Esophagus muscularis mucosa (tissue), 4 donors: Measurements from ENCODE around the gene MED14. TPM values are rescaled to one million over a fixed set of nuclear protein-coding genes. Genes with fewer than 3 reads are reported as not detected.

ENCODE experiments used
- DNase-seq: peaks from one replicate; pipeline ENCODE4 v3.0.0-alpha.2; 2017; ENCODE audit errors: extremely low spot score
- H3K27ac ChIP-seq, 4 donors: fragments of 200-600 bp; sonication (generic); replicated peaks in 1 of 4; 1 replicate in 3 of 4; 2 replicates in 1 of 4; pipeline ENCODE4 v1.5.1; 2016 to 2019; ENCODE audit warnings: mild to moderate bottlenecking in 1 of 4
- H3K27me3 ChIP-seq, 4 donors: fragments of 200-600 bp; sonication (generic); one replicate each; pipeline versions ENCODE4 v1.5.1 to v1.6.0; 2016 to 2019
- H3K36me3 ChIP-seq, 4 donors: fragments of 200-600 bp; sonication (generic); one replicate each; pipeline ENCODE4 v1.5.1; 2016 to 2019
- H3K4me1 ChIP-seq, 4 donors: fragments of 200-600 bp; sonication (generic); one replicate each; pipeline ENCODE4 v1.5.1; 2016 to 2019
- H3K4me3 ChIP-seq, 4 donors: fragments of 200-600 bp; sonication (generic); 1 replicate in 2 of 4; 2 replicates in 2 of 4; pipeline ENCODE4 v1.5.1; 2016 to 2019; ENCODE audit warnings: mild to moderate bottlenecking in 4 of 4, moderate library complexity in 1 of 4
- H3K9me3 ChIP-seq, 4 donors: fragments of 200-600 bp; sonication (generic); 1 replicate in 3 of 4; 2 replicates in 1 of 4; pipeline ENCODE4 v1.5.1; 2016 to 2019
- EP300 ChIP-seq: sonication (generic); formaldehyde crosslinking; IDR thresholded peaks from one replicate; pipeline ENCODE4 v1.6.1; 2017; ENCODE audit warnings: antibody characterized with exemption
- POLR2A ChIP-seq: fragments of 450-650 bp; IDR thresholded peaks from one replicate; pipeline ENCODE4 v1.6.1; 2017; ENCODE audit warnings: antibody characterized with exemption, moderate library complexity, mild to moderate bottlenecking, low read depth
- POLR2AphosphoS5 ChIP-seq, 2 donors: sonication (generic); formaldehyde crosslinking; IDR thresholded peaks; one replicate each; pipeline ENCODE4 v1.6.1; 2017; ENCODE audit warnings: antibody characterized with exemption in 2 of 2
- WGBS: methylation state at CpG from one replicate; pipeline ENCODE4 v1.1.5; 2018; 5-methylcytosine and 5-hydroxymethylcytosine counted together
- intact Hi-C: fragments of 100-400 bp; cut with DNase I; formaldehyde crosslinking; loops from one replicate; pipeline ENCODE4 v1.15.1; 2023
- total RNA-seq, 4 donors: library from RNA; depleted of rRNA; stranded (reverse); fragments of >200 nt; gene quantifications; one replicate each; pipeline versions ENCODE4 v1.1.0 to v1.2.1, GENCODE V29; 2016
- TF ChIP-seq, protein P1 (sequence below), 3 experiments: fragments of 200-600 bp in 2 of 3; fragments of 450-650 bp in 1 of 3; sonication (generic) in 2 of 3; IDR thresholded peaks; one replicate each; pipeline ENCODE4 v1.5.1; 2017 to 2019; ENCODE audit warnings: antibody characterized with exemption in 3 of 3, mild to moderate bottlenecking in 2 of 3, moderate library complexity in 1 of 3

Gene MED14
- total RNA-seq, 4 donors from 2014 or later, result 20.0 to 29.9 (median 24.3) TPM

DNA sequence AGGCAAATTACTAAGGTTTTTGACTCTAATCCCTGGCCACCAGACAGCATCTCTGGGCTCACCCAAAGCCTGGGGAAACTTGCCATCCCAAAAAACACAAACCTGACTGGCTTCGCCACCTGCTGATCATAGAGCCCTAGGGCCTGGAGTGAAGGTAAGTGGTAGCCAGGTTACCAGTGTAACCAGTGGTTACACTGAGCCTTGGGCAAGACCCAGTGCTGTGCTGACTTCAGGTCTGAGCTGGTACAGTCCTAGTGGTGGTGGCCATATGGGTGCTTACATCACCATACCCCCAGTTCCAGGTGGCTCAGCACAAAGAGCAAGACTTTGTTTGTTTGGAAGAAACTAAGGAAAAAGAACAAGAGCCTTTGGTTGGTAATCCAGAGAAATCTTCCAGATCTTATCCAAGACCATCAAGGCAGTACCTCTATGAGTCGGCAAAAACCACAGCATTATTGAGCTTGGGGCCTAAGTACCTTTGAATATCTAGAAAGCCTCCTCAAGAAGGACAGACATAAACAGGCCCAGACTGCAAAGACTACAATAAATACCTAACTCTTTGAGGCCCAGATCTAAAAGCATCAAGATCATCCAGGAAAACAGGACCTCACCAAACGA, 13.7 kb downstream of the MED14 start:
- Histone ChIP-seq H3K4me3 (no peak overlapping the region), H3K9me3 (no peaks in the 10 kb centered on the region), H3K36me3 (peaks cover 0 to 12% (median 9%) of the 10 kb centered on the region in 4 donors), H3K27me3 (no peaks in the 10 kb centered on the region), H3K4me1 (no peaks in the 10 kb centered on the region), H3K27ac (no peak overlapping the region)
- 90% methylated on average over 2 of the region's 3 CpGs for WGBS
- intact Hi-C loops, result no loop called here
- TF ChIP-seq POLR2A (no peak), EP300 (no peak), POLR2AphosphoS5 (IDR thresholded peaks at IDR 0.05) (no peak)
- TF ChIP-seq, protein P1, sequence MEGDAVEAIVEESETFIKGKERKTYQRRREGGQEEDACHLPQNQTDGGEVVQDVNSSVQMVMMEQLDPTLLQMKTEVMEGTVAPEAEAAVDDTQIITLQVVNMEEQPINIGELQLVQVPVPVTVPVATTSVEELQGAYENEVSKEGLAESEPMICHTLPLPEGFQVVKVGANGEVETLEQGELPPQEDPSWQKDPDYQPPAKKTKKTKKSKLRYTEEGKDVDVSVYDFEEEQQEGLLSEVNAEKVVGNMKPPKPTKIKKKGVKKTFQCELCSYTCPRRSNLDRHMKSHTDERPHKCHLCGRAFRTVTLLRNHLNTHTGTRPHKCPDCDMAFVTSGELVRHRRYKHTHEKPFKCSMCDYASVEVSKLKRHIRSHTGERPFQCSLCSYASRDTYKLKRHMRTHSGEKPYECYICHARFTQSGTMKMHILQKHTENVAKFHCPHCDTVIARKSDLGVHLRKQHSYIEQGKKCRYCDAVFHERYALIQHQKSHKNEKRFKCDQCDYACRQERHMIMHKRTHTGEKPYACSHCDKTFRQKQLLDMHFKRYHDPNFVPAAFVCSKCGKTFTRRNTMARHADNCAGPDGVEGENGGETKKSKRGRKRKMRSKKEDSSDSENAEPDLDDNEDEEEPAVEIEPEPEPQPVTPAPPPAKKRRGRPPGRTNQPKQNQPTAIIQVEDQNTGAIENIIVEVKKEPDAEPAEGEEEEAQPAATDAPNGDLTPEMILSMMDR (IDR thresholded peaks at IDR 0.05), result no peak
- DNase-seq, result no peak

DNA sequence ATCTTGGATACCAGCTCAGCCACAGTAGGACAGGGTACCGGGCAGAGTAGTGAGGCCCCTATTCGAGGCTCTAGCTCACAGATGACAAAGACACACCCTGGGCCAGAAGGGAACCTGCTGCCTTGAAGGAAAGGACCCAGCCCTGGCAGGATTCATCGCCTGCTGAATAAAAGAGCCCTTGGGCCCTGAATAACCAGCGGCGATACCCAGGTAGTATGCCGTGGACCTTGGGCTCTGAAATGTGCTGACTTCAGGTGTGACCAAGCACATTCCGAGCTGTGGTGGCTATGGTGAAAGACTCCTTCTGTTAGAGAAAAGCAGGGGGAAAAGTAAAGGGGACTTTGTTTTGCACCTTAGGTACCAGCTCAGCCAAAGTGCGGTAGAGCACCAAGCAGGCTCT, 14.6 kb downstream of the MED14 start:
- TF ChIP-seq EP300 (no peak), POLR2AphosphoS5 (IDR thresholded peaks at IDR 0.05) (no peak), POLR2A (no peak)
- TF ChIP-seq, protein P1 (IDR thresholded peaks at IDR 0.05), result no peak
- intact Hi-C loops, result no loop called here
- peaks cover 0 to 12% (median 9%) of the 10 kb centered on the region in 4 donors for H3K36me3 ChIP-seq
- no peak for DNase-seq
- H3K9me3 ChIP-seq, result no peaks in the 10 kb centered on the region
- no peak overlapping the region for H3K4me3 ChIP-seq
- no peaks in the 10 kb centered on the region for H3K27me3 ChIP-seq
- no peak overlapping the region for H3K27ac ChIP-seq
- 93% methylated on average over 8 of the region's 8 CpGs for WGBS
- H3K4me1 ChIP-seq, result no peaks in the 10 kb centered on the region

DNA sequence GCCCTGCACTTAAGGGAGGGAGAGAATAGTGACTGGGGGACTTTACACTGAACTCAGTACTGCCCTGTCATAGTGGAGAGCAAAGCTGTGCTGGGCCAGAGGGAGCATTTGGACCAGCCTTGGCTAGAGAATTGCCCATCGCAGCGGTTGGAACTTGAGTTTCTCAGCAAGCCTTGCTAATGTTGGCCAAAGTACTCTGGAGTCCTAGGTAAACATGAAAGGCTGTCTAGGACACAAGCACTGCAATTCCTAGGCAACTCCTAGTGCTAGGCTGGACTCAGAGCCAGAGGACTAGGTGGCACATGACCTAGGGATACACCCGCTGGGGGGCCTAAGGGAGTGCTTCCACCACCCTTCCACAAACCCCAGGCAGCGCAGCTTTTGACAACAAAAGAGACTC, 15.0 kb downstream of the MED14 start:
- H3K27me3 ChIP-seq, result no peaks in the 10 kb centered on the region
- H3K4me1 ChIP-seq, result no peaks in the 10 kb centered on the region
- H3K4me3 ChIP-seq, result no peak overlapping the region
- H3K9me3 ChIP-seq, result no peaks in the 10 kb centered on the region
- H3K36me3 ChIP-seq, result peaks cover 0 to 12% (median 9%) of the 10 kb centered on the region in 4 donors
- intact Hi-C loops, result no loop called here
- DNase-seq, result no peak
- no peak overlapping the region for H3K27ac ChIP-seq
- TF ChIP-seq POLR2AphosphoS5 (IDR thresholded peaks at IDR 0.05), result no peak
- TF ChIP-seq, protein P1 (IDR thresholded peaks at IDR 0.05), result no peak
- TF ChIP-seq EP300, result no peak
- no peak for TF ChIP-seq POLR2A
- WGBS, result 100% methylated on average over 1 of the region's 4 CpGs

DNA sequence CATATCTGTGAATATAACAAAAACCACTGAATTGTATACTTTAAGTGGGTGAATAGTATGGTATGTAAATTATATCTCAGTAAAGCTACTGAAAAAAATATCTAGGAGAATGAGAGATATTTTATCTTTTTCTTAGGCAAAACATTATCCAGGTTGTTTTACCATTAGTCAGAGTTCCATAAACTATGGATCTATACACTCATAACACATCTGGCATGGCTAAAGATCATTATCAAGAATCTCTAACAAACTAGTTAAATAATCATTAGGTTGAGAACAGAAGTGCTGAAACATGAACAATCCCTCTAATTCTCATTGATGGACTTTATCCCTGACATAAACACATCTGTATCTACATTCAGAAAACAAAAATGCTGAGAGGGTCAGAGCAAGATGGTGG, 15.6 kb downstream of the MED14 start:
- Histone ChIP-seq H3K27me3 (no peaks in the 10 kb centered on the region), H3K36me3 (peaks cover 0 to 12% (median 9%) of the 10 kb centered on the region in 4 donors), H3K9me3 (no peaks in the 10 kb centered on the region), H3K27ac (no peak overlapping the region), H3K4me1 (no peaks in the 10 kb centered on the region), H3K4me3 (no peak overlapping the region)
- TF ChIP-seq, protein P1 (IDR thresholded peaks at IDR 0.05), result no peak
- TF ChIP-seq EP300 (no peak), POLR2AphosphoS5 (IDR thresholded peaks at IDR 0.05) (no peak), POLR2A (no peak)
- intact Hi-C loops, result no loop called here
- no peak for DNase-seq

DNA sequence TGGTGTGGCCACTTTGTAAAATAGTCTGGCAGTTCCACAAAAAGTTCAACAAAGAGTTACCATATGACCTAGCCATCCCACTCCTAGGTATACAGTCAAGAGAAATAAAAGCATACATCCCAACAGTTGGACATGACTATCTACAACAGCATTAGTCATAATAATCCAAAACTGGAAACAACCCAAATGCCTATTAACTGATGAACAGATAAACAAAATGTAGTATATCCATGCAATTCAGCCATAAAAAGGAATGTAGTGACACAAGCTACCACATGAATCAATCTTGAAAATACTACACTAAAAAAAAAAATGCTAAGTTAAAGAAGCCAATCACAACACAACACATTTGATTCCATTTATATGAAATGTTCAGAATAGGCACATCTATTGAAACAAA, 16.1 kb downstream of the MED14 start:
- no peak overlapping the region for H3K4me3 ChIP-seq
- no peaks in the 10 kb centered on the region for H3K9me3 ChIP-seq
- H3K36me3 ChIP-seq, result peaks cover 0 to 12% (median 9%) of the 10 kb centered on the region in 4 donors
- DNase-seq, result no peak
- TF ChIP-seq POLR2AphosphoS5 (IDR thresholded peaks at IDR 0.05) (no peak), POLR2A (no peak), EP300 (no peak)
- TF ChIP-seq, protein P1 (IDR thresholded peaks at IDR 0.05), result no peak
- H3K27ac ChIP-seq, result no peak overlapping the region
- intact Hi-C loops, result no loop called here
- no peaks in the 10 kb centered on the region for H3K27me3 ChIP-seq
- H3K4me1 ChIP-seq, result no peaks in the 10 kb centered on the region
